BLaER1 (cell line): ENCODE measurements around the gene EPB41L3.

ENCODE experiments used
- H3K27ac ChIP-seq: shearing (Covaris generic); formaldehyde crosslinking; 2 replicates; pipeline ENCODE4 v1.8.1; 2022
- H3K27me3 ChIP-seq: shearing (Covaris generic); formaldehyde crosslinking; 2 replicates; pipeline ENCODE4 v1.8.1; 2022
- H3K36me3 ChIP-seq: shearing (Covaris generic); formaldehyde crosslinking; 2 replicates; pipeline ENCODE4 v1.8.1; 2022
- H3K4me1 ChIP-seq: shearing (Covaris generic); formaldehyde crosslinking; 2 replicates; pipeline ENCODE4 v1.8.1; 2022
- H3K4me2 ChIP-seq: shearing (Covaris generic); formaldehyde crosslinking; 2 replicates; pipeline ENCODE4 v1.8.1; 2022
- H3K4me3 ChIP-seq: shearing (Covaris generic); formaldehyde crosslinking; 2 replicates; pipeline ENCODE4 v1.8.1; 2022
- H3K9ac ChIP-seq: shearing (Covaris generic); formaldehyde crosslinking; 2 replicates; pipeline ENCODE4 v1.8.1; 2022
- H3K9me3 ChIP-seq: shearing (Covaris generic); formaldehyde crosslinking; 2 replicates; pipeline ENCODE4 v1.8.1; 2022
- H4K20me1 ChIP-seq: shearing (Covaris generic); formaldehyde crosslinking; 2 replicates; pipeline ENCODE4 v1.8.1; 2022
- Cebpa-rat ChIP-seq: shearing (Covaris generic); IDR thresholded peaks from 2 replicates; pipeline ENCODE4 v1.8.1; 2022

The EPB41L3 gene

GRCh38 chr18:5476961-5477800, 66.6 kb downstream of the EPB41L3 start:
- Histone ChIP-seq H3K36me3 (no peaks in the 10 kb centered on the region), H3K9me3 (peaks cover 8% of the 10 kb centered on the region), H3K27ac (no peak overlapping the region), H3K9ac (no peak overlapping the region), H3K4me1 (no peaks in the 10 kb centered on the region), H3K4me3 (no peak overlapping the region), H4K20me1 (no peaks in the 10 kb centered on the region), H3K27me3 (no peaks in the 10 kb centered on the region), H3K4me2 (no peak overlapping the region)
- no peak for TF ChIP-seq Cebpa-rat

DNA sequence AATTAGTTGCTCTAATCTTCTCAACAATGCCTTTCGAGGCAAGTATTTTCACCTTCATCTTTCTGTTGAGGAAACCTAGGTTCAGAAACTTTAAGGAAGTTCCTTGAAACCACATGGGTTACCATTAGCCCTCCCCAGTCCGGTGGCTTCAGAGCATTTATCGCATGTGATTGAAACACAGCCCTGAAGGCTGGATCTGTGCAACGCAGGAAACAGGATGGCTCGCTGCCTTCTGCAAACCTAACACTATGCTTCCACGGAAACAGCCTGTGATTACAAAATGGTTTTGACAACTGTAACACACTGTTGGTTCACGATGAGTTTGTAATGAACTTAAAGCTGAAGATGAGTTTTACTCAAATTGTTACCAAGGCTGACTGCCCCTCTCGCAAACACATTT, 68.5 kb downstream of the EPB41L3 start:
- Histone ChIP-seq H3K36me3 (no peaks in the 10 kb centered on the region), H3K27me3 (no peaks in the 10 kb centered on the region), H3K4me3 (no peak overlapping the region), H3K4me1 (no peaks in the 10 kb centered on the region), H3K27ac (no peak overlapping the region), H3K4me2 (no peak overlapping the region), H3K9ac (no peak overlapping the region), H4K20me1 (no peaks in the 10 kb centered on the region), H3K9me3 (no peaks in the 10 kb centered on the region)
- no peak for TF ChIP-seq Cebpa-rat

DNA sequence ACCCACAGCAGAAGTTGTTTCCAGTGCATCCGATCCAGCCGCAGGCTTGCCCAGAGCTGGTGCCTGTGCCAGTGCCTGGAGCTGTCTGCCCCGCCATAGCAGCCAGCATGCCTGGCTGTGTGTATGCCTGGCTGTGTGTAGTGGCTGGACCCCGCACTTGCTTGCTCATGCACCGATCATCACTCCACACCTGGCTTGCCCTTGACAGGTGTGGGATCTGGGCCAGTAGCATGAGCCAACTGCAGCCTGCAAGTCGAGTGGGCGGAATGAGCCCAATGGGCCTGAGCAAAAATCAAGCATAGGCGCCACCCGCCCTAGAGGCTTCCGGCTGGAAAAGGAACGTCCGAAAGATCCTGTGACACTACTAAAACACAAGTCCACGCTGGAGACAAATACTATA, 74.5 kb downstream of the EPB41L3 start:
- no peak overlapping the region for H3K4me2 ChIP-seq
- TF ChIP-seq Cebpa-rat, result no peak

GRCh38 chr18:5468394-5468793, 75.4 kb downstream of the EPB41L3 start:
- H3K4me3 ChIP-seq, result no peak overlapping the region
- no peaks in the 10 kb centered on the region for H3K27me3 ChIP-seq
- TF ChIP-seq Cebpa-rat, result no peak
- no peak overlapping the region for H3K4me2 ChIP-seq
- H3K27ac ChIP-seq, result no peak overlapping the region
- no peaks in the 10 kb centered on the region for H4K20me1 ChIP-seq
- H3K4me1 ChIP-seq, result no peaks in the 10 kb centered on the region
- H3K9me3 ChIP-seq, result no peaks in the 10 kb centered on the region
- H3K36me3 ChIP-seq, result no peaks in the 10 kb centered on the region
- no peak overlapping the region for H3K9ac ChIP-seq

More for the DNA sequence above, 74.5 kb downstream of the EPB41L3 start:
- Histone ChIP-seq H3K27me3 (no peaks in the 10 kb centered on the region), H3K27ac (no peak overlapping the region), H3K9me3 (no peaks in the 10 kb centered on the region), H3K9ac (no peak overlapping the region), H3K4me1 (no peaks in the 10 kb centered on the region), H4K20me1 (no peaks in the 10 kb centered on the region), H3K4me3 (no peak overlapping the region), H3K36me3 (no peaks in the 10 kb centered on the region)

- no peaks in the 10 kb centered on the region for H4K20me1 ChIP-seq
- H3K4me3 ChIP-seq, result no peak overlapping the region
- H3K27me3 ChIP-seq, result no peaks in the 10 kb centered on the region
- no peak overlapping the region for H3K4me2 ChIP-seq
- H3K9ac ChIP-seq, result no peak overlapping the region
- no peak for TF ChIP-seq Cebpa-rat
- H3K36me3 ChIP-seq, result no peaks in the 10 kb centered on the region
- H3K27ac ChIP-seq, result no peak overlapping the region
- H3K4me1 ChIP-seq, result no peaks in the 10 kb centered on the region
- H3K9me3 ChIP-seq, result no peaks in the 10 kb centered on the region
These were observed 76.1 kb downstream of the EPB41L3 start for GRCh38 chr18:5467671-5468070.

GRCh38 chr18:5466256-5466655, 77.5 kb downstream of the EPB41L3 start:
- Histone ChIP-seq H3K9me3 (no peaks in the 10 kb centered on the region), H3K4me3 (no peak overlapping the region), H3K36me3 (no peaks in the 10 kb centered on the region), H3K4me2 (no peak overlapping the region), H3K9ac (no peak overlapping the region), H4K20me1 (no peaks in the 10 kb centered on the region), H3K4me1 (no peaks in the 10 kb centered on the region), H3K27ac (no peak overlapping the region), H3K27me3 (no peaks in the 10 kb centered on the region)
- no peak for TF ChIP-seq Cebpa-rat

DNA sequence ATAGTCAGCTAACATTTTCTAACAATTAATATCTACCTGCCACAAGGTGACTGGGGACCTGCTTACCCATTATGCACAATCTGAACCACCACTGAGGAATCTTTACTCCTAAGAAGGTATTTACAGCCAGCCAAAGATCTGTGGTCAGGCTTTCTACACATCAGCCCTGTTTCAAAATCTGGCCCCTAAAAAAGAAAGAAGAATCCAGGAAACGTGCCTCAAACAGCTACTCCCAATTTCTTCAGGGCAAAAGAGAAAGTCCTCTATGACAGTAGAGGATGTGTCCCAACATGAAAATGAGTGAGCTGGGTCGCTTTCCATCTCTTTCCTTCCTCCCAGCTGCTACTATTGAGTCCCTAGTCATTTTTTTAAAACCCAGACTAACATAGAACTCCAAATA, 79.5 kb downstream of the EPB41L3 start:
- no peaks in the 10 kb centered on the region for H3K36me3 ChIP-seq
- no peak overlapping the region for H3K4me2 ChIP-seq
- no peak for TF ChIP-seq Cebpa-rat
- H3K4me3 ChIP-seq, result no peak overlapping the region
- no peaks in the 10 kb centered on the region for H4K20me1 ChIP-seq
- no peak overlapping the region for H3K27ac ChIP-seq
- H3K9ac ChIP-seq, result no peak overlapping the region
- H3K27me3 ChIP-seq, result no peaks in the 10 kb centered on the region
- no peaks in the 10 kb centered on the region for H3K9me3 ChIP-seq
- no peaks in the 10 kb centered on the region for H3K4me1 ChIP-seq

DNA sequence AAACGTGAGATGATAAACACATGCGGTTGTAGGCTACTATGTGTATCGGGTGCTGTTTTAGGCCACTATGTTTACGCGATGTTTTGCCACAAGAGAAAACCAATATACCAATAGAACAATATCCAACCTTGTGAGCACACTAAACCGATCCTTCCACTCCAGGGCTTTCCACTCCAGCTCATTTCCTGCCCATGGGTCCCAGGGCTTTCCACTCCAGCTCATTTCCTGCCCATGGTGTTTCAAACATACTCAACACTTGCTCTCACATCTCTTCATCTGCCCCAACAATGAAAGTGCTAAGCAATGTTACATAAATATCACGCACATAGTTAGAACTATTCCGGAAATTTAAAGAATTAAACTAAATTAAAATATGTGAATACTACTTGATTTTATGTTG, 80.0 kb downstream of the EPB41L3 start:
- Histone ChIP-seq H3K9me3 (no peaks in the 10 kb centered on the region), H3K9ac (no peak overlapping the region), H3K27ac (no peak overlapping the region), H3K27me3 (no peaks in the 10 kb centered on the region), H3K4me1 (no peaks in the 10 kb centered on the region), H3K4me3 (no peak overlapping the region), H3K36me3 (no peaks in the 10 kb centered on the region), H4K20me1 (no peaks in the 10 kb centered on the region), H3K4me2 (no peak overlapping the region)
- no peak for TF ChIP-seq Cebpa-rat

GRCh38 chr18:5463390-5463789, 80.4 kb downstream of the EPB41L3 start:
- no peak overlapping the region for H3K9ac ChIP-seq
- TF ChIP-seq Cebpa-rat, result no peak
- H3K9me3 ChIP-seq, result no peaks in the 10 kb centered on the region
- H3K27me3 ChIP-seq, result no peaks in the 10 kb centered on the region
- H3K4me2 ChIP-seq, result no peak overlapping the region
- no peaks in the 10 kb centered on the region for H3K36me3 ChIP-seq
- H3K27ac ChIP-seq, result no peak overlapping the region
- no peaks in the 10 kb centered on the region for H4K20me1 ChIP-seq
- H3K4me3 ChIP-seq, result no peak overlapping the region
- no peaks in the 10 kb centered on the region for H3K4me1 ChIP-seq

DNA sequence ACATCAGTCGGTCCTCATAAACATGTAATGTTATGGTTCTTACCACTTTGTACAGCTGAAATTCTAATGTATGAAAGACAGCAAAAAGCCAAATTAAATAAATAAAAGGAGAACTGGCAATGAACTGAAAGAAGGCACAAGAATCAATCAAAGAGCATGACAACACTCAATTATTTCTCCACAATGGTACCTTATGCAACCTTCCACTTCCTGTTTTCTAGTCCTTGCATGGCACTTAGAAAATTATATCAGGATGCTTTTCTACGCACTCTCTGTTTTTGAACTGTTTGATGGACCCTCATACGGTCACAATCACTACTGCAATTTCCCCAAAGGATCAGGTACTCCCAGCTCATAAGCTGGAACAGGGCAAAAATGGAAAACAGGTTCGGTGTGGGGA, 81.6 kb downstream of the EPB41L3 start:
- Histone ChIP-seq H3K27me3 (no peaks in the 10 kb centered on the region), H3K27ac (no peak overlapping the region)

More for the DNA sequence above, 81.6 kb downstream of the EPB41L3 start:
- H3K9me3 ChIP-seq, result no peaks in the 10 kb centered on the region
- no peak overlapping the region for H3K9ac ChIP-seq
- H4K20me1 ChIP-seq, result no peaks in the 10 kb centered on the region
- no peak overlapping the region for H3K4me2 ChIP-seq
- TF ChIP-seq Cebpa-rat, result no peak
- H3K36me3 ChIP-seq, result no peaks in the 10 kb centered on the region
- H3K4me3 ChIP-seq, result no peak overlapping the region
- no peaks in the 10 kb centered on the region for H3K4me1 ChIP-seq
